ENCODE measurements around the gene PDLIM1. TPM values are rescaled to one million over a fixed set of nuclear protein-coding genes. Genes with fewer than 3 reads are reported as not detected.

PDLIM1 gene
- total RNA-seq, 1 experiment from 2014 or later, result 55.6 TPM

DNA sequence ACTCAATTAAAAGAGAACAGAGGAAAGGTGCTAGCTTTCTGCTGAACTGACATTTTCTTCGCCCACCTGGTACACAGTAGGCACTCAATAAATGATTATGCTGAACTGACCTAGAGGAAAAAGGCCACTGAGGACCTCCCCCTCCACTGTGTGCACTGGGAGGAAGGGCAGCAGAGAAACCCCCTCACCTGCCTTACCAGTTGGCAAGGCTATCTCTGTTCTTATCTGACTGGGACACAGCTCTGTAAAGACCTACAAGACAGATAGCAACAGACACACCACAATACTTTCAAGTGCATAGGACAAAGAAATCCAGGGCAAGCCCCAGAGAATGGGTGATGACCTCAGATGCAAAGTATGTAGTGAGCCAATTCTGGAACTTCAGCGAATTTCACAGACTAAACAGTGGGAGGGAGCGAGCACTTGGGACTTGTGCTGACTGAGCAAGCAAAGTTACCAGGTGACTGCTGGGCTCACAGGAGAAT is 30.4 kb downstream of the PDLIM1 start:
- Histone ChIP-seq H3K27me3 (replicated peaks) (no peaks in the 10 kb centered on the region), H3K36me3 (peaks cover 73% of the 10 kb centered on the region), H3K4me3 (no peak overlapping the region), H3K4me1 (replicated peaks) (peaks cover 29% of the 10 kb centered on the region), H3K27ac (peak overlapping the region; percentile 99), H3K9me3 (replicated peaks) (no peaks in the 10 kb centered on the region)
- DNase-seq (ENCODE audit: low read depth in 1 of 2, low spot score in 2 of 2), result peak; percentile 92 to 98

DNA sequence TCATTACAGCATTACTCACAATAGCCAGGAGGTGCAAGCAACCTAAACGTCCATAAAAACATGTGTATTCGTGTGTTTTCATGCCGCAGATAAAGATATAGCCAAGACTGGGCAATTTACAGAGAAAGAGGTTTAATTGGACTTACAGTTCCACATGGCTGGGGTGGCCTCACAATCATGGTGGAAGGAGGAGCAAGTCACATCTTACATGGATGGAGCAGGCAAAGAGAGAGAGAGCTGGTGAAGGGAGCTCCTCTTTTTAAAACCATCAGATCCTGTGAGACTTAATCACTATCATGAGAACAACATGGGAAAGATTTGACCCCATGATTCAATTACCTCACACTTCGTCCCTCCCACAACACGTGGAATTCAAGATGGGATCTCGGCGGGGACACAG is 33.0 kb downstream of the PDLIM1 start:
- DNase-seq (ENCODE audit: low read depth in 1 of 2, low spot score in 2 of 2), result no peak
- Histone ChIP-seq H3K4me1 (replicated peaks) (peaks cover 29% of the 10 kb centered on the region), H3K36me3 (peaks cover 54% of the 10 kb centered on the region), H3K9me3 (replicated peaks) (no peaks in the 10 kb centered on the region), H3K4me3 (no peak overlapping the region), H3K27me3 (replicated peaks) (no peaks in the 10 kb centered on the region), H3K27ac (no peak overlapping the region)

DNA sequence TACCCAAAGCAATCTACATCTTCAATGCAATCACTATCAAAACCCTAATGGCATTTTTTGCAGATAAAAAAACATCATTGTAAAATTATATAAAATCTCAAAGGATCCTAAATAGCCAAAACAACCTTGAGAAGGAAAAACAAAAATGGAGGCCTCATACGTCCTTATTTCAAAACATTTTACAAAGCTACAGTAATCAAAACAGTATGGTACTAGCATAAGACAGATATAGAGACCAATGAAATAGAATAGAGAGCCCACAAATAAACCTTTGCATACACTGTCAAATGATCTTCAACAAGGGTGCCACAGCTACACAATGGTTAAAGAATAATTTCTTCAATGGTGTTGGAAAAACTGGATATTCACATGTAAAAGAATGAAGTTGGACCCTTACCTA is 34.5 kb downstream of the PDLIM1 start:
- no peak overlapping the region for H3K4me3 ChIP-seq
- H3K9me3 ChIP-seq (replicated peaks), result no peaks in the 10 kb centered on the region
- peaks cover 52% of the 10 kb centered on the region for H3K36me3 ChIP-seq
- no peaks in the 10 kb centered on the region for H3K27me3 ChIP-seq (replicated peaks)
- no peak for DNase-seq (ENCODE audit: low read depth in 1 of 2, low spot score in 2 of 2)
- H3K4me1 ChIP-seq (replicated peaks), result peaks cover 19% of the 10 kb centered on the region
- H3K27ac ChIP-seq, result no peak overlapping the region

DNA sequence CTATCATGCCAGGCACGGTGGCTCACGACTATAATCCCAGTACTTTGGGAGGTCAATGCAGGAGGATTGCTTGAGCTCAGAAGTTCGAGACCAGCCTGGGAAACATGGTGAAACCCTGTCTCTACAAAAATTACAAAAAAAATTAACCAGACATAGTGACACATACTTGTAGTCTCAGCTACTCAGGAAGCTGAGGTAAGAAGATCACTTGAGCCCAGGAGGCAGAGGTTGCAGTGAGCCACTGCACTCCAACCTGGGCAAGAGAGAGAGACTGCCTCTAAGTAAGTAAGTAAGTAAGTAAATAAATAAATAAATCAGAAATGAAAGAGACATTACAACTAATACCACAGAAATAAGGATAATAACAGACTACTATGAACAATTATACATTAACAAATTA is 36.2 kb downstream of the PDLIM1 start:
- no peak overlapping the region for H3K27ac ChIP-seq
- H3K4me1 ChIP-seq (replicated peaks), result peaks cover 3% of the 10 kb centered on the region
- H3K4me3 ChIP-seq, result no peak overlapping the region
- H3K36me3 ChIP-seq, result peaks cover 53% of the 10 kb centered on the region
- no peaks in the 10 kb centered on the region for H3K9me3 ChIP-seq (replicated peaks)
- H3K27me3 ChIP-seq (replicated peaks), result no peaks in the 10 kb centered on the region
- no peak for DNase-seq (ENCODE audit: low read depth in 1 of 2, low spot score in 2 of 2)

DNA sequence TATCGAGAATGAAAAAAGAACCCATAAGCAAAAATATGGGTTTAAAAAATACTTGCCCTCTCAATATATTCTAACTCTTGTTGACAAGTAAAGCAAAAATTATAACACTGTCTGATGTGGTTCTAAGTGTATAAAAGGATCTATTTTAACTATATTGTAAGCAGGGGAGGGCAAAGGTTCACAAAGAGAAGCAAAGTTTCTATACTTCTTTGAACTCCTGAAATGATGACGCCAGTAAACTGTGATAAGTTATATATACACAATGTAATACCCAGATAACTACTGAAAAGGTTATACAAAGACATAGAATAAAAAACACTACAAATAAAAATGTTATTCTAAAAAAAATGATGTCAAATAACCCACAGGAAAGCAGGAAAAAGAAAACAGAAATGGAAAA is 37.1 kb downstream of the PDLIM1 start:
- H3K27ac ChIP-seq, result no peak overlapping the region
- H3K9me3 ChIP-seq (replicated peaks), result no peaks in the 10 kb centered on the region
- H3K27me3 ChIP-seq (replicated peaks), result no peaks in the 10 kb centered on the region
- no peak for DNase-seq (ENCODE audit: low read depth in 1 of 2, low spot score in 2 of 2)
- H3K36me3 ChIP-seq, result peaks cover 52% of the 10 kb centered on the region
- no peak overlapping the region for H3K4me3 ChIP-seq
- peaks cover 6% of the 10 kb centered on the region for H3K4me1 ChIP-seq (replicated peaks)

DNA sequence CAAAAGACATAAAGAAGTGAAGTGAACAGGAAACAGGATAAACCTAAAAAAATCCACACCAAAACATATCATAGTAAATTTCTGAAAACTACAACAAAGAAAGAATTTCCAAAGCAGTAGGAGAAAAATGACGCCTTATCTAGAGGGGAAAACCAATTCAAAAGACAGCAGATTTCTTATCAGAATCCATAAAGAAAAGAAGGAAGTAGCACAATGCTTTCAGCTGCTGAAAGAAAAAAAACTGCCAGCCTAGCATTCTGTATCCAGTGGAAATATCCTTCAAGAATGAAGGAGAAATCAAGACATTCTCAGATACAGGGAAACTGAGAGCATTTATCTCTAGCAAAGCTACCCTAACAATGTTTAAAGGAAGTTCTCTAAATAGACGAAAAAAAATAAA is 37.8 kb downstream of the PDLIM1 start:
- peaks cover 12% of the 10 kb centered on the region for H3K4me1 ChIP-seq (replicated peaks)
- no peak for DNase-seq (ENCODE audit: low read depth in 1 of 2, low spot score in 2 of 2)
- H3K4me3 ChIP-seq, result no peak overlapping the region
- H3K27me3 ChIP-seq (replicated peaks), result no peaks in the 10 kb centered on the region
- no peak overlapping the region for H3K27ac ChIP-seq
- no peaks in the 10 kb centered on the region for H3K9me3 ChIP-seq (replicated peaks)
- H3K36me3 ChIP-seq, result peaks cover 51% of the 10 kb centered on the region

DNA sequence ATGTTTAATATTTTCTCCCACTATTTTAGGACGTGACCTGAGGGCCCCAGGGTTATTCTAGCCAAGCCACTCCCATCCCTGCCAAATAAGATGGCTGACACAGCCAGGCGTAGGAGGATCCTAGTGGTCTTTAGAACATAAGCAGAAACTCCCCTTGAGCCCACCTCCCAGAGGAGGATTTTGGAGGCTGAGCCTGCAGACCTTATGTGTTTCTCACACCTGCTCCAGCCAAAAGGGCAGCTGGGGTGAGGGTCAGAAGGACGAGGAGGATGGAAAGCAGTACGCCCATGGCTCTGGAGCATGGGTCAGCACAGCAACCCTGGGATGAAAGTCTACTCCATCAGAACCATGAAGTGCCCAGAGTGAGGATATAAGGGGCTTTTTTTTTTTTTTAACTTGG is 39.9 kb downstream of the PDLIM1 start:
- Histone ChIP-seq H3K4me3 (no peak overlapping the region), H3K27ac (no peak overlapping the region), H3K9me3 (replicated peaks) (no peaks in the 10 kb centered on the region)

DNA sequence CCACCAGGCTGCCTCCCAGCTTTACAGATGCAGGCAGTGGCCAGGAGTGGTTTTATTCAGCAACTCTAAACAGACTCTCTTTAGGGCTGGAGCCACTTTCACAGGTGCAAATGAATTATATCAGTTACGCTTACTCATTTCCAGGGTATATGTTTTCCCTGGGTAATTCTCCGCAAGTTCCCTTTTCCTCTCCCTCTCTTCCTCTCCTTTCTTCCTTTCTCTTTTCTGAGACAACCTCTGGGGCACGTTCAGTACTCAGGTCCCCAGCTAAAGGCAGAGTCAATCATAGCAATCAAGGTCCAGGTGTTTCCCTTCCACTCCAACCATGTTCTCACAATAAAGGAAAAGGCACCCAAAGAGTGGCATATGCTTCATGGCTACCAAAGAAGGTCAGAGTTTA is 41.3 kb downstream of the PDLIM1 start:
- Histone ChIP-seq H3K4me3 (no peak overlapping the region), H3K27ac (no peak overlapping the region), H3K36me3 (peaks cover 68% of the 10 kb centered on the region), H3K9me3 (replicated peaks) (no peaks in the 10 kb centered on the region), H3K4me1 (replicated peaks) (peaks cover 27% of the 10 kb centered on the region), H3K27me3 (replicated peaks) (no peaks in the 10 kb centered on the region)
- DNase-seq (ENCODE audit: low read depth in 1 of 2, low spot score in 2 of 2), result no peak

More for the DNA sequence above, 39.9 kb downstream of the PDLIM1 start:
- DNase-seq (ENCODE audit: low read depth in 1 of 2, low spot score in 2 of 2), result peak in 1 of 2 experiments; percentile 24
- Histone ChIP-seq H3K36me3 (peaks cover 54% of the 10 kb centered on the region), H3K27me3 (replicated peaks) (no peaks in the 10 kb centered on the region), H3K4me1 (replicated peaks) (peaks cover 29% of the 10 kb centered on the region)

DNA sequence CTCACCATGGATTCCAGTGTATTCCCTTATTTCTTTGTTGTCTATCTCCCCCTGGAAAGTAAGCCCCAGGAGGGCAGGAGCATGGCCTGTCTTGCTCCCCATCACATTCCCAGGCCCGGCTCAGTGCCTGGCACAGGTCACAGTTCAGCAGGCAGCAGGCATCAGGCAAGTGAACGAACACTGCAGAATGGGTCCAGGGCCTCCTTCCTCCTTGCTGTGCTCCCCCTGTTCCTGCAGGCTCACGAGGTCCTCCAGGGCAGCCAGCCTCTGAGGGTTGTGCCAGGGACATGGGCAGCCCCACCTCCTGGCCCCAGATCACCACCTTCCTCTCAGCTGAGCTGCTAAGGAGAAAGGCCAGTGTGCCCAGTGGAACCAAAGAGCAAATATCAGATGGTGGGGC is 41.8 kb downstream of the PDLIM1 start:
- peak in 1 of 2 experiments; percentile 25 for DNase-seq (ENCODE audit: low read depth in 1 of 2, low spot score in 2 of 2)
- Histone ChIP-seq H3K9me3 (replicated peaks) (no peaks in the 10 kb centered on the region), H3K36me3 (peaks cover 73% of the 10 kb centered on the region), H3K27me3 (replicated peaks) (no peaks in the 10 kb centered on the region), H3K27ac (no peak overlapping the region), H3K4me3 (no peak overlapping the region), H3K4me1 (replicated peaks) (peaks cover 27% of the 10 kb centered on the region)

DNA sequence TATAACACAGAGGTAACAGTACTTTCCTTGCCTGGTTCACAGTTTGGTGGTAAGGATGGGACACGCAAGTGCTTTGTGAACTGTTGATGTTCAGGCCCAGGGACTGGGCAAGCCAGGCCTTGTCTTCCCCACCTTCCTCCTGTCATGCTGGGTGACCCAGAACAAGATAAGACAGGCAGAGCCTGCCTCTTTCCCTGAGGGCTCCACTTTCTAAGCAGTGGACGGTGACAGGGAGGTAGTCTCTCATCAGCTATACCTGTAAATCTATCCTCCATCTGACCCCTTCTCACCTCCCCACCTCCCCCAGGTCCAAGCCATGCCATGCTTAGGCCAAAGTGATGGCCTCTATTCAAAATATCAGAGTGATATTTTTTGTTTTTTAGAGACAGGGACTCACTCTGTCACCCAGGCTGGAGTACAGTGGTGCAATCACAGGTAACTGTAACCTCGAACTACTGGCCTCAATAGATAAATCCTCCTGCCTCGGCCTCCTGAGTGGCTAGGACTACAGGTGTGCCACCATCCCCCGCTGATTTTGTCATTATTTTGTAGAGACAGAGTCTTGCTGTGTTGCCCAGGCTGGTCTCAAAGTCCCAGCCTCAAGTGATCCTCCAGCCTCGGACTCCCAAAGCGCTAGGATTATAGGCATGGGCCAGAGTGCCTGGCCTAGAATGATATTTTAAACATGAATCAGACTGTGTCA is 42.8 kb downstream of the PDLIM1 start:
- Histone ChIP-seq H3K36me3 (peaks cover 82% of the 10 kb centered on the region), H3K4me3 (no peak overlapping the region), H3K4me1 (replicated peaks) (peaks cover 27% of the 10 kb centered on the region), H3K9me3 (replicated peaks) (no peaks in the 10 kb centered on the region), H3K27ac (peak overlapping the region; percentile 53), H3K27me3 (replicated peaks) (no peaks in the 10 kb centered on the region)
- DNase-seq (ENCODE audit: low read depth in 1 of 2, low spot score in 2 of 2), result peak in 1 of 2 experiments; percentile 39

DNA sequence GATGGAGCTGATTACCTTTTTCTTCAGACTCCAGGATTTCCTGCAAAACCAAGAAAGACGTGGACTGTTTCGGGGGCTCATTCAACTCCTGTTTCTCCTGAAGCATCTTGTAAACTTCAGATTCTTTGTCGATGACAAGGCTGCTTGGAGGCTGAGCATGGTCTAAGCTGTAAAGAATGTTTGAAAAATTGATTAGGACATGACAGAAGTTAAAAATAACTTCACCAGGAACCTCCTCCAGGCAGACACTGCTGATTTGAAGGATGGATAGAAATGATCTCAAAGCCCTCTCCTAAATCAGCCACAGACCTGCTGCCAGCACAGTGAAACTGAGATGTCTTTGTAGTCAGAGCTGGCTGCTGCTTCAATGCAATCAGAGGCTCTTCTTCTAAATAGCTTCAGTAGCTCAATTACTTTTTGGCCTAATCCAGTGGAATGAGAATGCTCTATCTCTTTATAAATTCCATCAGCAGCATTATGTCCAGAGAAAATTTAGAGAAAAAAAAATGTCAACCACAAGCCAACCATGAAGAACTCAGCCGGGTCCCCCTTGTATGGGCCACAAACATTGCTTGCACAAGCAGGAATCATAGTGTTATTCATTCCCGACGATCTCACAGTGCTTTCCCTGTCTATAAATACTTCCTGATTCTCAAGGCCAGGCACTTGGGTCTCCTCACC is 43.5 kb downstream of the PDLIM1 start:
- peak overlapping the region; percentile 53 for H3K27ac ChIP-seq
- no peak overlapping the region for H3K4me3 ChIP-seq
- no peaks in the 10 kb centered on the region for H3K27me3 ChIP-seq (replicated peaks)
- peaks cover 27% of the 10 kb centered on the region for H3K4me1 ChIP-seq (replicated peaks)
- H3K36me3 ChIP-seq, result peaks cover 86% of the 10 kb centered on the region
- peak; percentile 58 to 72 for DNase-seq (ENCODE audit: low read depth in 1 of 2, low spot score in 2 of 2)
- no peaks in the 10 kb centered on the region for H3K9me3 ChIP-seq (replicated peaks)

DNA sequence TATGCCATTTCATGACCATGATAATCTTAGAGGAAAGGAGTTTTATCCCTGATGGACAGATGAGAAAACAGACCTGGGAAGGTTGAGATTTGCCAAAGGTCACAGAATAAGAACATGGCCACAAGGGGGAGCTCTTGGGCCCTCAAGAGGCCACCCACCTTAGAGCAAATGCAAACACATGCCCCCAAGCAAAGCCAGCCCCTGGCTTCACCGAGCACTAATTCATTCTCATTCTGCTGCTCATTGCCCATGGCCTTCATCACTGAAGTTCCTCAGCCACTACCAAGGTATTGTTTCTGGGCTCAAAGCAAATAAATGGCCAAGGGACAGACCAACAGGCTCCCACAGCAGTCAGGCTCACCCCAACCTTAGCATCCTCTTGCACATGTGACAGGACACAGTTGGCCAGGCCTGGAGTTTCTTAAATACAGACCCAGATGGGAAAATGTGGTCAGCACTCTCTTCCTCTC is 44.2 kb downstream of the PDLIM1 start:
- H3K27me3 ChIP-seq (replicated peaks), result no peaks in the 10 kb centered on the region
- peak; percentile 82 to 85 for DNase-seq (ENCODE audit: low read depth in 1 of 2, low spot score in 2 of 2)
- H3K4me3 ChIP-seq, result no peak overlapping the region
- H3K27ac ChIP-seq, result peak overlapping the region; percentile 53
- no peaks in the 10 kb centered on the region for H3K9me3 ChIP-seq (replicated peaks)
- peaks cover 86% of the 10 kb centered on the region for H3K36me3 ChIP-seq
- H3K4me1 ChIP-seq (replicated peaks), result peaks cover 27% of the 10 kb centered on the region

DNA sequence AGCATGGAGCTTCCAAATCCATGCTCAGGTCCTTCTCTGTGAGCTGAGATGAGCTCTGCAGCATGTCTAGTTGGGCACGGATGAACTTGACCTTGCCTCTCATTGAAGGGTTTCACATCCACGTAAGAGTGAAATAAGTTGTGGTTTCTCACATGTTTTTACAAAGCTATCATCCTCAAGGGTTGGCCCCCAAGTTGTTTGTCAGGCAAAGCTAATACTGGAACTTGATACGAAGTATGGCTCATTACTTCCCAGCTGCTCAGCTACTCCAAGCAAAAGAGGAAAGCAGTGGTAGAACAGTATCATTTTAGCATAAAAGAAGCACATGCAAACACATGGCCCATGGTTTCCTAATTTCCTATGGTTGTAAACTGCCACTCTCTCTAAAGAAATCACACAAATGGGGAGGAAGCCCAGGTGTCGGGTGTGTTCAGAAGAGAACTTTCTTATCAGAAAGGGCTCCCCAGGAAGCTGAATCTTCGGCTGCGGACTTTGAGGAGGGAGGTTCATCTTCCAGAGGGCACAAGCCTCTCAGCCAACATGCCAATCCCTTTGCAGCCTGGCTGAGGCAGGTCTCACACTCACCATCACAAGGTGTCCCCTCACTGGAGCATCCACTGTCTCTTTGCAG is 45.3 kb downstream of the PDLIM1 start:
- no peak overlapping the region for H3K4me3 ChIP-seq
- H3K4me1 ChIP-seq (replicated peaks), result peaks cover 27% of the 10 kb centered on the region
- H3K27ac ChIP-seq, result no peak overlapping the region
- H3K36me3 ChIP-seq, result peaks cover 90% of the 10 kb centered on the region
- peak in 1 of 2 experiments; percentile 35 for DNase-seq (ENCODE audit: low read depth in 1 of 2, low spot score in 2 of 2)
- no peaks in the 10 kb centered on the region for H3K27me3 ChIP-seq (replicated peaks)
- H3K9me3 ChIP-seq (replicated peaks), result no peaks in the 10 kb centered on the region

DNA sequence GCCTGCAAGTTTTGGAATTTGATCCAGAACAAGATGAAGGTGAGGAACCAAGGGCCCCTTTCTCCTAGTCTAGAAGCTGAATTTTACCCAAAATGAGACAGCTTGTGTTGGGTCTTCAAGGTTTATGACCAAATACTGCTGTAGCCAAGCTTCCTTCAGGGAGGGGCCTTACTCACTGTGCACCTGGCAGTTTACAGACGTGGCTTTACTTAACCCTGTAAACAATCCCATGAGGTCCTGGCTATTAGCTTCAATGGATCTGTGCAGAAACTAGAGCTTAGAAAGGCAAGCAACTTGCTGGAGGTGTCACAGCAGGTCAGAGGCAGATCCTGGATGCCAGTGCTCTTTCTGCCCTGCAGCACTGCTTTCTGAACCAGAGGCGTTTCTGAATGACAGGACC is 46.7 kb downstream of the PDLIM1 start:
- no peak overlapping the region for H3K27ac ChIP-seq
- no peaks in the 10 kb centered on the region for H3K9me3 ChIP-seq (replicated peaks)
- peak in 1 of 2 experiments; percentile 11 for DNase-seq (ENCODE audit: low read depth in 1 of 2, low spot score in 2 of 2)
- no peak overlapping the region for H3K4me3 ChIP-seq
- H3K27me3 ChIP-seq (replicated peaks), result no peaks in the 10 kb centered on the region
- peaks cover 27% of the 10 kb centered on the region for H3K4me1 ChIP-seq (replicated peaks)
- peaks cover 95% of the 10 kb centered on the region for H3K36me3 ChIP-seq
